Fibroblast of gingiva (primary cell): ENCODE results near the gene PUM2.

Source experiments
- DNase-seq: peaks from one replicate; pipeline ENCODE4 v3.0.0-alpha.2; 2011; ENCODE audit warnings: low read depth

PUM2 gene

GRCh38 chr2:20346565-20347381 lies 3.9 kb downstream of the PUM2 start:
- peak; percentile 13 for DNase-seq

DNA sequence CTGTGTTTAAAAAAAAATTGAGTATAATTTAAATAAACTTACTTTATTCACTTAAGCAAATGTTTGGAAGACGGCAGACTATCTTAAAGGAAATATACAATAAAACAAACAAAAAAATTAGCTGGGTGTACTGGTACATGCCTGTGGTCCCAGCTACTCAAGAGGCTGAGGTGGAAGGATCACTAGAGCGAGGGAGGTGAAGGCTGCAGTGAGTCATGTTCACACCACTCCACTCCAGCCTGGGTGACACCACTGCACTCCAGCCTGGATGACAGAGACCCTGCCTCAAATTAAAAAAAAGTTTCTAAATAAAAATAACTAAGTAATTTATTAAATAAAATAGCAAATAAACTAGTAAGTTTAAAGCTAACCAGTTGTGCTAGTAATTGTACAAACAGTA lies 7.5 kb downstream of the PUM2 start:
- DNase-seq: no peak

DNA sequence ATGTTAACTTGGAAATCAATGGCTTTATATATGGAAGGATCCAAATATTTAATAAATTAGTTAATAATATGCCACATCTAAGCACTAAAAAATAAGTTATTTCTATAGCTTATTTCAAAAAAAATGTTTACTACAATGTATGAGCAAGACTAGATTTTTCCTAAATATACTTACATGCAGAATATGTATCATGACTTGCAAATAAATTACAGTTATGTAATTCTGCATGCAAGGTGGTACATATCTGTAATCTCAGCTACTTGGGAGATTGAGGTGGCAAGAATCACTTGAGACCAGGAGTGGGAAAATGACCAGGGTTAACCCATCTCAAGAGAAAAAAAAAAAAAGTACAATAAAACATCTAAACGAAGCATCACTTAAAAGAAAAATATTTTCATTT lies 11.6 kb downstream of the PUM2 start:
- no peak for DNase-seq

- DNase-seq: no peak
Observed at GRCh38 chr2:20334605-20335203, 15.9 kb downstream of the PUM2 start.

- DNase-seq: no peak
Observed at GRCh38 chr2:20333738-20334137, 16.9 kb downstream of the PUM2 start.

GRCh38 chr2:20330192-20330591 lies 20.5 kb downstream of the PUM2 start:
- no peak for DNase-seq

DNA sequence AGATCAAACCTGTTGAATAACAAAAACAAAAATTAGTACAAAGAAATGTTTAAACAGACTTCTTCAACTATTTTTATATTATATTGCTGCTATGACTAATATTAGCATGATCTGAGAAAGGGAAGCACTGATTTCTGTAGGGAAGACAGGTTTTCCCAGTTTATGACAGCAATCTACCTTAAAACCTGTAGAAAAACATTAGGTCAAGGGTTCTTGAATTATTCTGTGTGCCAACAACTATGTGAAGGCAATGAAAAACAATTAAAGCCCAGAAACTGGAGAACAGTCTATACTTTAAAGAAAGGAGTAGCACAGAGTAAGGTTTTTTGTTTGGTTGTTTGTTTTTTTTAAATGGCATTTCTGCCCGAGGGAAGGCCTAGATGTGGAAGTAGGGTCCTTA lies 23.3 kb downstream of the PUM2 start:
- DNase-seq: no peak

DNA sequence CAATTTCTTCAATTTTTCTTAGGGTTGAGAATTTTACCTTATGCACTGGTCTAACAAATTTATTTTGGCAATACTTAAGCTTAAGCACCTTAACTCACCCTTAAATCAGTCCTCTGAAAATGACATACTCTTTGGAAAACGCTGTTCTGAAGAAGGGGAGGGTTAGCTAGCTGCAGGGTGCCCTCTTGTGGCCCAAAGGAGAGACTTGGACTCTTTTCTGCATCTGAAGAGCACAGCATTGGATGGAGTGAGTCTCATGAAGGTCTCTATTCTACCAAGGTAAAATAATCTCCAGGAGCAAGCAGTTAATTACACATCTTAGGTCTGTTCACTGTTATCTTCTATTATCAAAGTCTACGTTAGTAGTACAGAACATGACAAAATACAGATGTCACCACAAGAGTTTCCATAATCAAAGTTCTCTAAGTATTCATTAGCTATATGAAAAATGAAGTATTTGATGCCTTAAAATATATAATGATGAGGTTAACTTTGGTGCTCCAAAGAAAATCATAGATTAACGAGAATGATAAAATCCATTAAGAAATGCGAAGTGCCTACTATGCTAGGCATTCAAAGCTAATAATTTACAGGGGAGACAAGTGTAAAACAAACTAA lies 24.4 kb downstream of the PUM2 start:
- DNase-seq: peak; percentile 52

DNA sequence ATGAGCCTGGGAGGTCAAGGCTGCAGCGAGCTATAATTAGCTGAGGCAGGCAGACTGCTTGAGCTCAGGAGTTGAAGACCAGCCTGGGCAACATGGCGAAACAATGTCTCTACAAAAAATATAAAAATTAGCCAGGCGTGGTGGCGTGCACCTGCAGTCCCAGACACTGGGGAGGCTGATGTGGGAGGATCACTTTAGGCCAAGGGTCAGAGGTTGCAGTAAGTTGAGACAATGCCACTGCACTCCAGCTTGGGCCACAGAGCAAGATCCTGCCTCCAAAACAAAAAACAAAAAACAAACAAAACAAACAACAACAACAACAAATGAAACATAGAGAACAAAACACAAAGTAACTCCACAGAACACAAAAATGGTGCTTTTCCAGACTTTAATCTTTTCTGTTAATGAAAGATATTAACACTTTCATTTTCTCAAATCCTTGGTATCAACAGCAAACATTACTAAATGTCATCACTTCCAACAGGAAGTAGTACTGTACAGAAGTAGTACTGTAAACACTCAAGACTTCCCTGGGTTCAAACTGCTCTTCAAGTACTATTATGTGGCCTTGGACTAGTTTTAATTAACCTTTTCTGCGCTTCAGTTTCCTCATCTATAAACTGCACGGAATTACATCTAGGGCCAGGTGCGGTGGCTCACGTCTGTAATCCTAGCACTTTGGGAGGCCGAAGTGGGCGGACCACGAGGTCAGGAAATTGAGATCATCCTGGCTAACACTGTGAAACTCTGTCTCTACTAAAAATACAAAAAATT lies 27.9 kb downstream of the PUM2 start:
- no peak for DNase-seq

GRCh38 chr2:20317690-20318089 lies 33.0 kb downstream of the PUM2 start:
- no peak for DNase-seq

GRCh38 chr2:20317197-20317596 lies 33.4 kb downstream of the PUM2 start:
- DNase-seq: no peak

- DNase-seq: no peak
Observed at GRCh38 chr2:20314562-20315501, 35.8 kb downstream of the PUM2 start.

DNA sequence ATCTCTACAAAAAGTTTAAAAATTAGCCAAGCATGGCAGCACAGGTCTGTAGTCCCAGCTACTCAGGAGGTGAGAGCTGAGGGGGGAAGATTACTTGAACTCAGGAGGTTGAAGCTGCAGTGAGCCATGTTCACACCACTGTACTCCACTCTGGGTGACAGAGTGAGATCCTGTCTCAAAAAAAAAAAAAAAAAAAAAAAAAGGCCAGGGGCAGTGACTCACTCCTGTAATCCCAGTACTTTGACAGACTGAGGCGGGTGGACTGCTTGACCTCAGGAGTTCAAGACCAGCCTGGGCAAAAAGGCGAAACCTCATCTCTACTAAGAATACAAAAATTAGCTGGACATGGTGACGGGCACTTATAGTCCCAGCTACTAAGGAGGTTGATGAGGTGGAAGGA lies 37.0 kb downstream of the PUM2 start:
- DNase-seq: no peak

DNA sequence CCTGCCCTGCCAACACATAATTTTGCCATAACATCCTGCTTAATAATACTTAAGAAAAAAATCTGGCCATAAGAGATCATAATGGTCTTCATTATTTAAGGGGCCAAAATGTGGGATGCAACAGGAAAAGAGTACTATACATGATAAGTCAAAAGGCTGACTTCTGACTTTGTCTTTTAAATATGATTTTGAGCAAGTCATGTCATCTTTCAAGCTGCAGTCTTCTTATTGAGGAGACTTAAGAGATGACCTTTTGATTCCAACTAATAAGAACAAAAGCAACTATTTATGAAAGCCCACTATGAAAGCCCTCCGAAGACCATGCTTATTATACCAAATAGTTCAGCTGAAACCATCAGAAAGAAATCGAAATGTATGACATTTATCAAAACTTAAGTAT lies 41.6 kb downstream of the PUM2 start:
- no peak for DNase-seq

DNA sequence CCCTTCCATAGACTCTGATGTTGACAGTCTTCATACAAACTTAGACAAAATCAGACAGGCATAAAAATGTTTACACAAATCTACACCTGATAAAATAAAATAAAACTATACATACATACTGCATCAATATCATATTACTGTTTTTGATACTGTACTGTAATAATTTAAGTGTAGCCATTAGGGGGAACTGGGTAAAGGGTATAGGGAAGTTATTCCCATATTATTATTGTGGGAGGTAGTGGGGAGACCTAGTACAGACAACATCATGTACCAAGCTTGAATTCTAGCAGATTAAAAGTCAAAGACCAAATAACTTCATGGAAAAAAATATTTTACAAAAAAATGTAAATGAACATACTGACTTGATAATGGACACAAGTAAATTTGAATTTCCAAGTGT lies 43.3 kb downstream of the PUM2 start:
- DNase-seq: no peak

DNA sequence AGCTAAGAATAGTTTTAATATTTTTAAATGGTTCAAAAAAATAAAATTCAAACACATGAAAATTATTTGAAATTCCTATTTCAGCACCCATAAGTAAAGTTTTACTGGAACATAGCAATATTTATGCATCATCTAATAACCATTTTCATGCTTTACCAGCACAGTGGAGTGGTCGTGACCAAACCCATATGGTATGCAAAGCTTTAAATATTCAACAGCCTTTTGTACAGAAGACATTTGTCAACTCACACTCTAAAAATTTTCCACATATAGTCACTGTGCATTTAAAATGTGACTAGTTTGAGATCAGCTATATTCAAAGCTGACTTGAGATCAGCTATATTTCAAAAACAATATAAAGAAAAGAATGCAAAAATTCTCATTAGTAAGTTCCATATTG lies 46.2 kb downstream of the PUM2 start:
- no peak for DNase-seq

GRCh38 chr2:20303966-20304365 lies 46.7 kb downstream of the PUM2 start:
- no peak for DNase-seq

DNA sequence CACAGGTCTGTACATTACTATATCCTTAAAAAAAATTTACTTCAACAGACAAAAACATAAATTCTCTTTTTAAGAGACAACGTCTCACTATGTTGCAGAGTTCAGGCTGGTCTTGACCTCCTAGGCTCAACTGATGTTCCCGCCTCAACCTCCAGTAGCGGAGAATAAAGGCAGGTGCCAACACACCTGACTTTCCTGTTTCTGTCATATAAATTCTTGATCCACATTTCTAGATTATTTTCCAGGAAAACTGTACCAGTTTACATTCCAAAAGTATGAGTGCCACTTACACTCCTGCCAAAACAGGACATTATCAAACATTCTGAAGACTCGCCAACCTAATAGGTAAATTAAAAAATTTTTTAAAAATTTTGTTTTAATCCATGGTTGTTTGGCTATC lies 48.6 kb downstream of the PUM2 start:
- no peak for DNase-seq

GRCh38 chr2:20300656-20301055 lies 50.0 kb downstream of the PUM2 start:
- no peak for DNase-seq

DNA sequence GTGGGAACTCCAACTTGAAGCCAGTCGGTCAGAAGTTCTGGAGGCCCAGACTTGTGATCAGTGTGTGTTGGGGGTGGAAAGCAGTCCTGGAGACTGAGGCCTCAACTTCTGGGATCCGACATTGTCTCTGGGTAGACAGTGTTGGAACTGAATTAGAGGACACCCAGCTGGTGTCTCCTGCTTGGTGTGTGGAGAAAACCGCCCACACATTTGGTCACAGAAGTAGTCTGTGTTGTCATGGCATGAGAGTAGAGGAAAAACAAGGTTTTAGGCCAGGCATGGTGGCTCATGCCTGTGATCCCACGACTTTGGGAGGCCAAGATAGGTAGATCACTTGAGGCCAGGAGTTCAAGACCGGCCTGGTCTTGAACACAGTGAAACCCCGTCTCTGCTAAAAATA lies 51.5 kb downstream of the PUM2 start:
- no peak for DNase-seq

DNA sequence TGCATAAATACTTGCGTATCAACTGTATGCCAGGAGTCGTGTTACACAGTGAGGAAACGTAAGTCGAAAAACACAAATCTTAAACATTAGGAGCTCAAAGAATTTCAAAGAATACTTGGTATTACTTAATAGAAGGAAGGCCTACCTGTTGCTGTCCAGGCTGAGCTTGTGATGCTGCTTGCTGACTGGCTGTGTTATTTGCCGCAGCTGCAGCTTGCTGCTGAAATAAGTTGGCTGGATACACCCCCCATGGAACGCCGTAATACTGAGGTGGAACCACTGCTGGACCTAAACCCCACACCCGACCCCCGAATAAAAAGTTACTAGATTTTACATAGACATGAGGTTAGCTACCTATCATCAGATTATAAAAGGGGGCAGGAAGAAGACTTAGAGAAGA lies 56.4 kb downstream of the PUM2 start:
- DNase-seq: no peak

DNA sequence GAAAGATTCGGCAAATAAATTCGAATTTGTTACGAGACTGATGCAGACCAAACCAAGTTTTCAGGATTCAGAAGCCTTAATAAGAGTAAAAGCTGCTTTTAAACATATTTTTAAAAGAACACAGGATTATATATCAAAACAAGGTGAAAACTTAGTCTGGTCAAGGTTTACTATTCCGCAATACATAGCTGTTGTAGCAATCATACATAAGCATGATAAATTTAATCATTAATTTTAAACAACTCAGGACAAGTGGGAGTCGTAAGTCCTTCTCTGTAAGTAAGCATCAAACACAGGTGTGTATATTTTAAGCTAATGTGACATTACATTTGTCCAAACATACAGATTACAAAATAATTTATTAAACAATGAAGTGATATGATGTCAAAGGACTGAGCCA lies 57.7 kb downstream of the PUM2 start:
- DNase-seq: no peak
